Psoas muscle (tissue), 8 donors: ENCODE results near the gene FUS. TPM values are rescaled to one million over a fixed set of nuclear protein-coding genes. Genes with fewer than 3 reads are reported as not detected.

ENCODE experiments used
- ATAC-seq, 4 donors: fragments of 200-7000 bp; cut with Tn5 transposase; one replicate each; pipeline ENCODE4 v1.9.1; 2020; ENCODE audit warnings: moderate library complexity in 3 of 4, mild to moderate bottlenecking in 2 of 4
- DNase-seq, 2 donors: peaks; one replicate each; pipeline ENCODE4 v3.0.0-alpha.2; 2020
- H3K27ac ChIP-seq: fragments of 200-600 bp; one replicate; pipeline ENCODE4 v1.8.0; 2022
- H3K27me3 ChIP-seq, 3 donors: fragments of 200-600 bp in 1 of 3; one replicate each; pipeline versions ENCODE4 v1.6.1 to v1.8.0; 2013 to 2022; ENCODE audit warnings: low read length in 2 of 3, mild to moderate bottlenecking in 2 of 3, moderate library complexity in 1 of 3; ENCODE audit not compliant: insufficient read depth in 3 of 3
- H3K36me3 ChIP-seq, 2 donors: fragments of 200-600 bp in 1 of 2; one replicate each; pipeline versions ENCODE4 v1.6.1 to v1.8.0; 2013 to 2022; ENCODE audit warnings: low read depth in 1 of 2, mild to moderate bottlenecking in 1 of 2, moderate library complexity in 1 of 2; ENCODE audit not compliant: insufficient read depth in 1 of 2
- H3K4me1 ChIP-seq: fragments of 200-600 bp; one replicate; pipeline ENCODE4 v1.8.0; 2022
- H3K4me3 ChIP-seq: fragments of 200-600 bp; one replicate; pipeline ENCODE4 v1.8.0; 2022; ENCODE audit warnings: mild to moderate bottlenecking
- H3K9me3 ChIP-seq: fragments of 200-600 bp; one replicate; pipeline ENCODE4 v1.8.0; 2022
- CTCF ChIP-seq: fragments of 200-600 bp; IDR thresholded peaks from one replicate; pipeline ENCODE4 v1.8.0; 2022; ENCODE audit warnings: antibody characterized with exemption
- WGBS, 3 donors: extraction: QIAGEN DNeasy Blood & Tissue Kit; methylation state at CpG; one replicate each; pipeline versions ENCODE4 v1.1.6 to v1.1.7; 2013; 5-methylcytosine and 5-hydroxymethylcytosine counted together
- intact Hi-C, 2 donors: fragments of 100-400 bp; cut with DNase I; formaldehyde crosslinking; loops; one replicate each; pipeline versions ENCODE4 v1.11.0 to v1.14.2; 2022
- polyA plus RNA-seq, 3 donors: library from polyadenylated mRNA; stranded (reverse); fragments of 200-250 nt; gene quantifications; one replicate each; pipeline ENCODE4 v1.2.3, GENCODE V29; 2013
- total RNA-seq, 4 donors: library from RNA; stranded (reverse); fragmentation: NEBNext Ultra II Directional in 2 of 4; extraction: Animal tissue kit (Norgen Biotek cat#: 25700) in 2 of 4; gene quantifications; one replicate each; pipeline versions ENCODE4 v1.2.1 to v1.2.4, GENCODE V29; 2021 to 2023
- donor health status: healthy with polysubstance abuse.
- donor health status: DM: no; HTN: no; CAD: no; lungs with moderate emphysema.
- donor health status: Bipolar disorder and iron deficiency.
- donor health status: healthy.
- donor health status: DM: yes; HTN: yes; CAD: no.
- donor health status: DM: no; HTN: no; CAD: no.
- donor health status: DM: no; HTN: no; CAD: no.
- donor health status: DM: yes; HTN: yes; CAD: no.

The FUS gene
- total and polyA plus RNA-seq, 7 donors = 117 to 246 (median 159) TPM

- no peak overlapping the region for H3K27ac ChIP-seq
- H3K27me3 ChIP-seq = no peaks in the 10 kb centered on the region
- peak in 3 of 4 donors; percentile 29 to 45 (median 39) for ATAC-seq
- H3K36me3 ChIP-seq = peaks cover 3 to 27% of the 10 kb centered on the region in 2 donors
- H3K4me1 ChIP-seq = no peaks in the 10 kb centered on the region
- DNase-seq = no peak
- H3K9me3 ChIP-seq = no peaks in the 10 kb centered on the region
- no peak overlapping the region for H3K4me3 ChIP-seq
- WGBS, 3 donors = 94 to 97% (median 95%) methylated on average over 4 of the region's 4 CpGs
- no peak for TF ChIP-seq CTCF
- intact Hi-C loops = no loop called here
Observed at GRCh38 chr16:31228206-31228605, 48.3 kb downstream of the FUS start.

- Histone ChIP-seq H3K27me3 (no peaks in the 10 kb centered on the region), H3K36me3 (peaks cover 3 to 19% of the 10 kb centered on the region in 2 donors), H3K27ac (no peak overlapping the region), H3K4me1 (no peaks in the 10 kb centered on the region), H3K9me3 (no peaks in the 10 kb centered on the region), H3K4me3 (no peak overlapping the region)
- intact Hi-C loops = no loop called here
- 50 to 60% (median 54%) methylated on average over 10 of the region's 10 CpGs for WGBS, 3 donors
- peak in 2 of 4 donors; percentile 2 to 38 for ATAC-seq
- DNase-seq = no peak
- no peak for TF ChIP-seq CTCF
Observed at GRCh38 chr16:31229501-31229900, 49.6 kb downstream of the FUS start.

- intact Hi-C loops = no loop called here
- DNase-seq (no peak), ATAC-seq (no peak)
- TF ChIP-seq CTCF = no peak
- H3K27me3 ChIP-seq = no peaks in the 10 kb centered on the region
- H3K36me3 ChIP-seq = no peaks in the 10 kb centered on the region
- no peaks in the 10 kb centered on the region for H3K9me3 ChIP-seq
- WGBS, 3 donors = 80 to 83% (median 81%) methylated on average over 4 of the region's 4 CpGs
- H3K4me3 ChIP-seq = no peak overlapping the region
- no peak overlapping the region for H3K27ac ChIP-seq
- no peaks in the 10 kb centered on the region for H3K4me1 ChIP-seq
Observed at GRCh38 chr16:31238041-31238440, 58.1 kb downstream of the FUS start.

Other genes with a start within 250 kb of the FUS start
- gene ORAI3, start 231.1 kb upstream of the FUS start, total RNA-seq = 1 to 10 TPM; 3.6 to 5.8 (median 5.5) TPM
- 1 to 10 TPM; 3.5 to 6.0 (median 4.0) TPM for gene ORAI3, start 231.1 kb upstream of the FUS start, polyA plus RNA-seq
- gene SETD1A, start 222.4 kb upstream of the FUS start, total RNA-seq = 10 to 100 TPM; 13.3 to 19.0 (median 16.2) TPM
- gene SETD1A, start 222.4 kb upstream of the FUS start, polyA plus RNA-seq = 10 to 100 TPM in 1 of 3 donors, 1 to 10 TPM in 2; 7.9 to 15.9 (median 9.4) TPM
- gene HSD3B7, start 194.9 kb upstream of the FUS start, total RNA-seq = 10 to 100 TPM in 1 of 4 donors, 1 to 10 TPM in 3; 3.2 to 12.8 (median 5.4) TPM
- 1 to 10 TPM; 3.5 to 4.9 (median 4.1) TPM for gene HSD3B7, start 194.9 kb upstream of the FUS start, polyA plus RNA-seq
- under 1 TPM in 3 of 4 donors, not detected in 1; 0.11 to 0.64 (median 0.26) TPM for gene STX1B, start 169.5 kb upstream of the FUS start, total RNA-seq
- gene STX1B, start 169.5 kb upstream of the FUS start, polyA plus RNA-seq = under 1 TPM; 0.04 to 0.14 (median 0.05) TPM
- 10 to 100 TPM; 47.6 to 57.8 (median 51.6) TPM for gene STX4, start 146.6 kb upstream of the FUS start, total RNA-seq
- gene STX4, start 146.6 kb upstream of the FUS start, polyA plus RNA-seq = 100 to 1,000 TPM in 1 of 3 donors, 10 to 100 TPM in 2; 61.8 to 123 (median 83.3) TPM
- 1 to 10 TPM; 5.3 to 7.5 (median 5.8) TPM for gene ZNF668, start 105.9 kb upstream of the FUS start, total RNA-seq
- 10 to 100 TPM in 2 of 3 donors, 1 to 10 TPM in 1; 7.2 to 12.3 (median 10.9) TPM for gene ZNF668, start 105.9 kb upstream of the FUS start, polyA plus RNA-seq
- 10 to 100 TPM in 2 of 4 donors, 1 to 10 TPM in 2; 8.4 to 22.6 (median 12.3) TPM for gene ZNF646, start 105.7 kb upstream of the FUS start, total RNA-seq
- gene ZNF646, start 105.7 kb upstream of the FUS start, polyA plus RNA-seq = 10 to 100 TPM in 1 of 3 donors, 1 to 10 TPM in 2; 4.0 to 20.8 (median 5.9) TPM
- gene PRSS53, start 91.2 kb upstream of the FUS start, total RNA-seq = under 1 TPM; 0.32 to 0.90 (median 0.48) TPM
- under 1 TPM; 0.17 to 0.56 (median 0.31) TPM for gene PRSS53, start 91.2 kb upstream of the FUS start, polyA plus RNA-seq
- gene VKORC1, start 85.3 kb upstream of the FUS start, total RNA-seq = 10 to 100 TPM; 13.3 to 17.8 (median 16.5) TPM
- gene VKORC1, start 85.3 kb upstream of the FUS start, polyA plus RNA-seq = 10 to 100 TPM; 28.6 to 57.0 (median 48.3) TPM
- gene BCKDK, start 71.8 kb upstream of the FUS start, total RNA-seq = 10 to 100 TPM; 36.7 to 72.8 (median 55.4) TPM
- gene BCKDK, start 71.8 kb upstream of the FUS start, polyA plus RNA-seq = 10 to 100 TPM; 46.6 to 58.6 (median 47.3) TPM
- 10 to 100 TPM; 39.9 to 75.4 (median 61.2) TPM for gene KAT8, start 62.5 kb upstream of the FUS start, total RNA-seq
- gene KAT8, start 62.5 kb upstream of the FUS start, polyA plus RNA-seq = 10 to 100 TPM; 36.1 to 56.7 (median 51.2) TPM
- gene PRSS8, start 44.4 kb upstream of the FUS start, total RNA-seq = not detected
- gene PRSS8, start 44.4 kb upstream of the FUS start, polyA plus RNA-seq = under 1 TPM in 2 of 3 donors, not detected in 1; 0.07 to 0.22 TPM
- gene PRSS36, start 30.1 kb upstream of the FUS start, total RNA-seq = 1 to 10 TPM in 1 of 4 donors, under 1 TPM in 3; 0.47 to 1.1 (median 0.67) TPM
- 1 to 10 TPM in 2 of 3 donors, under 1 TPM in 1; 0.24 to 1.7 (median 1.3) TPM for gene PRSS36, start 30.1 kb upstream of the FUS start, polyA plus RNA-seq
- 1 to 10 TPM; 2.6 to 3.2 (median 3.0) TPM for gene PYCARD, start 22.6 kb downstream of the FUS start, total RNA-seq
- gene PYCARD, start 22.6 kb downstream of the FUS start, polyA plus RNA-seq = 1 to 10 TPM; 2.1 to 4.9 (median 3.4) TPM
- 100 to 1,000 TPM; 155 to 236 (median 229) TPM for gene TRIM72, start 34.0 kb downstream of the FUS start, total RNA-seq
- gene TRIM72, start 34.0 kb downstream of the FUS start, polyA plus RNA-seq = 100 to 1,000 TPM in 1 of 3 donors, 10 to 100 TPM in 2; 62.9 to 132 (median 64.8) TPM
- gene PYDC1, start 37.0 kb downstream of the FUS start, total RNA-seq = not detected
- gene PYDC1, start 37.0 kb downstream of the FUS start, polyA plus RNA-seq = not detected
- gene ITGAM, start 79.8 kb downstream of the FUS start, total RNA-seq = 1 to 10 TPM; 3.2 to 5.9 (median 3.9) TPM
- 1 to 10 TPM in 2 of 3 donors, under 1 TPM in 1; 0.52 to 2.5 (median 1.4) TPM for gene ITGAM, start 79.8 kb downstream of the FUS start, polyA plus RNA-seq
- 1 to 10 TPM; 1.7 to 2.6 (median 2.1) TPM for gene ITGAX, start 175.0 kb downstream of the FUS start, total RNA-seq
- gene ITGAX, start 175.0 kb downstream of the FUS start, polyA plus RNA-seq = under 1 TPM; 0.34 to 0.70 (median 0.39) TPM
- under 1 TPM in 2 of 4 donors, not detected in 2; 0.07 to 0.42 TPM for gene ITGAD, start 213.2 kb downstream of the FUS start, total RNA-seq
- gene ITGAD, start 213.2 kb downstream of the FUS start, polyA plus RNA-seq = under 1 TPM in 2 of 3 donors, not detected in 1; 0.01 to 0.05 TPM
- 1,000 to 10,000 TPM; 1,027 to 1,232 (median 1,156) TPM for gene COX6A2, start 248.2 kb downstream of the FUS start, total RNA-seq
- gene COX6A2, start 248.2 kb downstream of the FUS start, polyA plus RNA-seq = 1,000 to 10,000 TPM; 1,633 to 3,792 (median 3,386) TPM